K562 (cell line): ENCODE data around the gene WDR19. TPM values are rescaled to one million over a fixed set of nuclear protein-coding genes. Genes with fewer than 3 reads are reported as not detected.

ENCODE experiments used
- ATAC-seq: fragments of 200-7000 bp; cut with Tn5 transposase; 3 replicates; pipeline ENCODE4 v1.9.1; 2020; ENCODE audit warnings: moderate library complexity
- BruUV-seq: library from RNA; stranded (reverse); fragments of 400-500 nt; replicated peaks from 2 replicates; lab custom pipeline; 2021; lab: Mats Ljungman, UMichigan
- CTCF ChIA-PET: fragments of 300-600 bp; formaldehyde crosslinking; extraction: SDS; loops from one replicate; lab custom pipeline; 2021; ENCODE audit warnings: low intra/inter-chr PET ratio; lab: Yijun Ruan, JAX
- POLR2A ChIA-PET: fragments of 300-600, 350-650 bp; sonication (Branson Sonifier 250); formaldehyde crosslinking; extraction: SDS; loops from one replicate; lab custom pipeline; 2021; ENCODE audit warnings: antibody characterized with exemption, inconsistent platforms; lab: Yijun Ruan, JAX
- DNase-seq, 4 experiments: peaks; one replicate each; pipeline versions ENCODE4 v3.0.0 to v3.0.0-alpha.2; 2011 to 2018; ENCODE audit warnings: low spot score in 3 of 4, mixed read lengths in 3 of 4; ENCODE audit errors: extremely low read depth in 1 of 4
- FAIRE-seq: peaks from 2 replicates; lab custom pipeline; 2011; peaks lifted over from hg19 to GRCh38; lab: Jason Lieb, UNC
- H2AFZ ChIP-seq: 2 replicates; pipeline ENCODE4 v1.6.0; 2011; ENCODE audit warnings: low read depth, low read length, control low read depth, inconsistent platforms
- H3K27ac ChIP-seq: fragments of 200-600 bp; 3 replicates; pipeline ENCODE4 v1.8.0; 2011; ENCODE audit warnings: low read depth, mild to moderate bottlenecking, control low read depth, inconsistent platforms, low read length, moderate library complexity, mixed read lengths; ENCODE audit errors: extremely low read depth
- H3K27me3 ChIP-seq, 2 experiments: fragments of 300-600 bp in 1 of 2; 2 replicates in 1 of 2; 3 replicates in 1 of 2; pipeline versions ENCODE4 v1.6.0 to v1.8.0; 2011; ENCODE audit warnings: inconsistent platforms in 2 of 2, low read length in 2 of 2, mild to moderate bottlenecking in 1 of 2, mixed read lengths in 1 of 2, moderate library complexity in 1 of 2; ENCODE audit not compliant: control insufficient read depth in 2 of 2, insufficient read depth in 2 of 2
- H3K36me3 ChIP-seq: fragments of 300-600 bp; 3 replicates; pipeline ENCODE4 v1.8.0; 2011; ENCODE audit warnings: mild to moderate bottlenecking, low read length, inconsistent platforms; ENCODE audit not compliant: control insufficient read depth, insufficient read depth
- H3K4me1 ChIP-seq, 2 experiments: fragments of 200-600 bp in 1 of 2; replicated peaks in 1 of 2; 2 replicates in 1 of 2; 3 replicates in 1 of 2; pipeline versions ENCODE4 v1.5.1 to v1.8.0; 2011; ENCODE audit warnings: inconsistent platforms in 2 of 2, low read length in 2 of 2, mild to moderate bottlenecking in 1 of 2, mixed read lengths in 1 of 2, moderate library complexity in 1 of 2; ENCODE audit not compliant: control insufficient read depth in 2 of 2, insufficient read depth in 2 of 2
- H3K4me2 ChIP-seq: 2 replicates; pipeline ENCODE4 v1.6.1; 2011; ENCODE audit warnings: low read length, control low read depth, inconsistent platforms, mixed read lengths; ENCODE audit not compliant: insufficient read depth
- H3K4me3 ChIP-seq: fragments of 200-600 bp; sonication (generic), shearing (Covaris generic); 2 replicates; pipeline ENCODE4 v1.5.1; 2016; ENCODE audit warnings: control low read depth, inconsistent platforms
- H3K79me2 ChIP-seq: fragments of 200-600 bp; 3 replicates; pipeline ENCODE4 v1.8.0; 2011; ENCODE audit warnings: low read length, inconsistent platforms; ENCODE audit not compliant: control insufficient read depth, insufficient read depth
- H3K9ac ChIP-seq, 2 experiments: 2 replicates each; pipeline versions ENCODE4 v1.6.0 to v1.6.1; 2011; ENCODE audit warnings: low read depth in 2 of 2, low read length in 2 of 2, control low read depth in 1 of 2, inconsistent platforms in 1 of 2, mild to moderate bottlenecking in 1 of 2, mixed read lengths in 1 of 2; ENCODE audit not compliant: insufficient read depth in 1 of 2
- H3K9me1 ChIP-seq: one replicate; pipeline ENCODE4 v1.6.0; 2011; ENCODE audit warnings: inconsistent platforms, mild to moderate bottlenecking, low read length, moderate library complexity; ENCODE audit not compliant: control insufficient read depth, insufficient read depth
- H3K9me3 ChIP-seq: replicated peaks from 2 replicates; pipeline ENCODE4 v1.5.1; 2011; ENCODE audit warnings: low read depth, low read length, inconsistent platforms; ENCODE audit not compliant: control insufficient read depth, insufficient read depth
- H4K20me1 ChIP-seq: replicated peaks from 2 replicates; pipeline ENCODE4 v1.6.1; 2011; ENCODE audit warnings: low read length, inconsistent platforms, mixed read lengths; ENCODE audit not compliant: control insufficient read depth, insufficient read depth
- BCOR ChIP-seq: fragments of 450-650 bp; IDR thresholded peaks from 2 replicates; pipeline ENCODE4 v1.6.1; 2016
- BRCA1 ChIP-seq, 2 experiments: fragments of 450-650 bp in 1 of 2; sonication (generic) in 1 of 2; formaldehyde crosslinking in 1 of 2; IDR thresholded peaks; 2 replicates each; pipeline versions ENCODE4 v1.5.0 to v1.6.1; 2017 to 2020; ENCODE audit warnings: mild to moderate bottlenecking in 1 of 2, missing genetic modification reagents in 1 of 2
- COPS2 ChIP-seq: fragments of 450-650 bp; conservative IDR thresholded peaks from 2 replicates; pipeline ENCODE4 v1.6.1; 2016; ENCODE audit warnings: mild to moderate bottlenecking, moderate library complexity
- CREB3L1 ChIP-seq: fragments of 450-650 bp; IDR thresholded peaks from 2 replicates; pipeline ENCODE4 v1.6.1; 2014; ENCODE audit warnings: low read depth, mild to moderate bottlenecking, moderate library complexity, borderline replicate concordance
- HDAC3 ChIP-seq: fragments of 450-650 bp; IDR thresholded peaks from 2 replicates; pipeline ENCODE4 v1.6.1; 2018; ENCODE audit warnings: borderline replicate concordance, mild to moderate bottlenecking, moderate library complexity; ENCODE audit not compliant: partially characterized antibody
- NFXL1 ChIP-seq: fragments of 450-650 bp; formaldehyde crosslinking; IDR thresholded peaks from 2 replicates; pipeline ENCODE4 v1.4.0; 2021; ENCODE audit warnings: mild to moderate bottlenecking
- SMARCA5 ChIP-seq: fragments of 450-650 bp; IDR thresholded peaks from 2 replicates; pipeline ENCODE4 v1.6.1; 2016
- SREBF1 ChIP-seq: fragments of 150-350 bp; IDR thresholded peaks from 2 replicates; pipeline ENCODE4 v1.6.1; 2014; ENCODE audit warnings: antibody characterized with exemption, low read depth, low read length, borderline replicate concordance
- ZNF133 ChIP-seq: fragments of 250-450 bp; sonication (Bioruptor Pico); IDR thresholded peaks from 2 replicates; pipeline ENCODE4 v1.4.0; 2020; ENCODE audit warnings: mild to moderate bottlenecking
- ZNF175 ChIP-seq: fragments of 200-800 bp; sonication (Bioruptor generic); IDR thresholded peaks from 2 replicates; pipeline ENCODE4 v1.6.1; 2016; ENCODE audit warnings: low read depth, mild to moderate bottlenecking, missing genetic modification characterization, missing compliant biosample characterization
- ZNF197 ChIP-seq: fragments of 200-800 bp; sonication (Bioruptor generic); IDR thresholded peaks from 2 replicates; pipeline ENCODE4 v1.6.1; 2016; ENCODE audit warnings: low read depth, missing genetic modification characterization, missing compliant biosample characterization
- ZNF436 ChIP-seq: fragments of 250-450, 450-650 bp; sonication (Bioruptor Pico); formaldehyde crosslinking; IDR thresholded peaks from 2 replicates; pipeline ENCODE4 v1.7.0; 2020; ENCODE audit warnings: mild to moderate bottlenecking
- whole genome bisulfite sequencing: fragments of 100-300 bp; shearing (Covaris generic); methylation state at CpG from one replicate; pipeline ENCODE4 v1.1.6; 2016; ENCODE audit warnings: low coverage, mixed read lengths; ENCODE audit not compliant: insufficient coverage; ENCODE audit errors: missing lambda C conversion rate; 5-methylcytosine and 5-hydroxymethylcytosine counted together
- in situ Hi-C: fragments of 300-500 bp; cut with MboI; formaldehyde crosslinking; loops from 4 replicates; pipeline ENCODE4 v1.15.0; 2018; ENCODE audit warnings: inconsistent platforms, mixed read lengths
- intact Hi-C: fragments of 100-400 bp; cut with micrococcal nuclease; formaldehyde crosslinking; loops from 2 replicates; pipeline ENCODE4 v1.14.2; 2022
- polyA plus RNA-seq, 8 experiments: library from polyadenylated mRNA; depleted of rRNA in 4 of 8; stranded (reverse) in 5 of 8; unstranded in 3 of 8; fragments of >200 nt; fragmentation: Nextera tagmentation in 2 of 8; fragmentation: Illumina TruSeq in 1 of 8; extraction: Ambion mirVana in 2 of 8; extraction: Trizol in 1 of 8; gene quantifications; 2 replicates each; pipeline versions ENCODE4 v1.2.1 to v1.2.3, GENCODE V29; 2011 to 2014; ENCODE audit warnings: inconsistent platforms in 1 of 8, missing spikeins in 1 of 8
- total RNA-seq, 7 experiments: library from RNA; depleted of rRNA in 6 of 7; stranded (reverse); fragments of >200 nt in 6 of 7; fragmentation: Illumina TruSeq in 2 of 7; extraction: Trizol in 2 of 7; gene quantifications; 2 replicates each; pipeline versions ENCODE4 v1.2.1 to v1.2.3, GENCODE V29; 2011 to 2021; ENCODE audit warnings: low replicate concordance in 1 of 7
- TF ChIP-seq, protein P1 (sequence below), 2 experiments: fragments of 450-650 bp in 1 of 2; sonication (generic) in 1 of 2; formaldehyde crosslinking; conservative IDR thresholded peaks; 2 replicates each; pipeline versions ENCODE4 v1.4.0 to v1.8.1; 2020 to 2022; ENCODE audit warnings: mild to moderate bottlenecking in 1 of 2, missing genetic modification reagents in 1 of 2

The WDR19 gene
- total and polyA plus RNA-seq, 9 of the 15 experiments (the other 6 are each of a cell fraction or from before 2014, with no cell fraction given): 6.8 to 37.6 (median 11.2) TPM

DNA sequence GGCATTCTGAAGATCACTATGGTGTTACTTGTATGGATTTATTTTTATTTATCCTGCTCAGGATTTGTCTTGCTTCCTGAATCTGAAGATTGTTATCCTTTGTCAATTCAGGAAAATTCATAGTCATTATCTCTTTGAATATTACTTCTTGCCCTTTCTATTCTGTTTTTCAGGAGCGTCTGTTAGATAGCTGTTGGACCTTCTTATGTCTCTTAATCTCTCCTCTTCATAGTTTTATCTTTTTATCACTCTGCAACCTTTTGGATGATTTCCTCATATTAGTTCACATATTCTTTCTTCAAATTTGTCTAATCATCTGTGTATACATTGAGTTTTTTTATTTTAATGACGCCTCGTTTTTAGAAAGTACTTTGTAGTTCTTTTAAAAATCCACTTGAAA is 19.6 kb downstream of the WDR19 start:
- Histone ChIP-seq H3K4me2 (no peak overlapping the region), H3K4me1 (no peaks in the 10 kb centered on the region), H3K79me2 (no peaks in the 10 kb centered on the region), H3K9me1 (no peaks in the 10 kb centered on the region), H2AFZ (no peak overlapping the region), H3K36me3 (no peaks in the 10 kb centered on the region), H3K9ac (no peak overlapping the region), H3K27me3 (no peaks in the 10 kb centered on the region), H4K20me1 (no peaks in the 10 kb centered on the region), H3K4me3 (no peak overlapping the region), H3K9me3 (no peaks in the 10 kb centered on the region), H3K27ac (no peak overlapping the region)
- TF ChIP-seq ZNF197 (no peak), SREBF1 (no peak), ZNF436 (CRISPR knock-in tag) (no peak), NFXL1 (no peak), HDAC3 (no peak), BRCA1 (IDR thresholded peaks at IDR 0.05) (no peak), BRCA1 (CRISPR knock-in tag; IDR thresholded peaks at IDR 0.05) (no peak), ZNF133 (CRISPR knock-in tag) (no peak), ZNF175 (no peak), CREB3L1 (no peak), SMARCA5 (no peak), COPS2 (no peak), BCOR (no peak)
- TF ChIP-seq, protein P1, sequence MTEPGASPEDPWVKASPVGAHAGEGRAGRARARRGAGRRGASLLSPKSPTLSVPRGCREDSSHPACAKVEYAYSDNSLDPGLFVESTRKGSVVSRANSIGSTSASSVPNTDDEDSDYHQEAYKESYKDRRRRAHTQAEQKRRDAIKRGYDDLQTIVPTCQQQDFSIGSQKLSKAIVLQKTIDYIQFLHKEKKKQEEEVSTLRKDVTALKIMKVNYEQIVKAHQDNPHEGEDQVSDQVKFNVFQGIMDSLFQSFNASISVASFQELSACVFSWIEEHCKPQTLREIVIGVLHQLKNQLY (CRISPR knock-in tag; conservative IDR thresholded peaks at IDR 0.05): no peak
- ATAC-seq (no peak), DNase-seq (no peak), FAIRE-seq (no peak)
- ChIA-PET POLR2A (interaction anchor here (0.8 to 1.3 kb wide), 2 partner anchors 11 to 989 kb away, joined by 3 to 4 read pairs; no protein-coding TSS in a partner anchor), CTCF (no interaction called here)
- intact Hi-C loops (no loop called here), in situ Hi-C loops (no loop called here)
- no TSS peak for BruUV-seq
- WGBS: 56% methylated on average over 3 of the region's 3 CpGs
